KBM-7 (cell line): Measurements from ENCODE around the gene LRRC46.

Experiments used
- DNase-seq: peaks from one replicate; pipeline ENCODE4 v3.0.0-alpha.2; 2015
- in situ Hi-C: fragments of 300-500 bp; cut with MboI; formaldehyde crosslinking; loops from 2 replicates; pipeline ENCODE4 v1.14.3; 2020; ENCODE audit warnings: low sequenced_read_pairs, low pct_unique_long_range_greater_than_20kb, mixed read lengths

Gene LRRC46

GRCh38 chr17:47821424-47822391 is 9.8 kb upstream of the LRRC46 start, which contains the start of gene OSBPL7:
Gene OSBPL7, minus strand, starts transcription at chr17:47821794. Its CDS starts 1,516 bp downstream, at chr17:47820278.
- DNase-seq = peak; percentile 90
- in situ Hi-C loops = no loop called here

- in situ Hi-C loops = no loop called here
- no peak for DNase-seq
Measured at GRCh38 chr17:47822785-47823184, 8.7 kb upstream of the LRRC46 start.

- DNase-seq = no peak
- in situ Hi-C loops = no loop called here
Measured at GRCh38 chr17:47823519-47823918, 8.0 kb upstream of the LRRC46 start.

GRCh38 chr17:47829870-47830269 is 1.6 kb upstream of the LRRC46 start:
- no peak for DNase-seq
- in situ Hi-C loops = loop anchor here (25.0 kb wide), 1 partner anchor 132 kb away; the partner anchor contains the start of genes CDK5RAP3 and PRR15L

- DNase-seq = no peak
- in situ Hi-C loops = loop anchor here (25.0 kb wide), 1 partner anchor 132 kb away; the partner anchor contains the start of genes CDK5RAP3 and PRR15L
Measured at GRCh38 chr17:47830396-47831002, 971 bp upstream of the LRRC46 start.

GRCh38 chr17:47831934-47832327 is 461 bp downstream of the LRRC46 start:
- in situ Hi-C loops = loop anchor here (25.0 kb wide), 1 partner anchor 130 kb away; the partner anchor contains the start of genes CDK5RAP3 and PRR15L

GRCh38 chr17:47834756-47835155 is 3.3 kb downstream of the LRRC46 start:
- DNase-seq = no peak
- in situ Hi-C loops = loop anchor here (25.0 kb wide), 1 partner anchor 128 kb away; the partner anchor contains the start of genes CDK5RAP3 and PRR15L

More at GRCh38 chr17:47831934-47832327, 461 bp downstream of the LRRC46 start:
- DNase-seq = peak; percentile 58

GRCh38 chr17:47836601-47837000 is 5.1 kb downstream of the LRRC46 start:
- no peak for DNase-seq
- in situ Hi-C loops = loop anchor here (25.0 kb wide), 1 partner anchor 126 kb away; the partner anchor contains the start of genes CDK5RAP3 and PRR15L

- no peak for DNase-seq
- in situ Hi-C loops = loop anchor here (25.0 kb wide), 1 partner anchor 125 kb away; the partner anchor contains the start of genes CDK5RAP3 and PRR15L
Measured at GRCh38 chr17:47837401-47838039, 6.0 kb downstream of the LRRC46 start.

GRCh38 chr17:47838636-47839035 is 7.2 kb downstream of the LRRC46 start:
- DNase-seq = no peak
- in situ Hi-C loops = loop anchor here (25.0 kb wide), 1 partner anchor 124 kb away; the partner anchor contains the start of genes CDK5RAP3 and PRR15L

- in situ Hi-C loops = loop anchor here (25.0 kb wide), 1 partner anchor 123 kb away; the partner anchor contains the start of genes CDK5RAP3 and PRR15L
- no peak for DNase-seq
Measured at GRCh38 chr17:47839071-47839470, 7.6 kb downstream of the LRRC46 start.

- in situ Hi-C loops = loop anchor here (10.0 to 25.0 kb wide), 2 partner anchors 55 to 122 kb away; partner anchors contain the start of genes CDK5RAP3, PRR15L and SP2
- no peak for DNase-seq
Measured at GRCh38 chr17:47840001-47840741, 8.7 kb downstream of the LRRC46 start.

- peak; percentile 96 for DNase-seq
- in situ Hi-C loops = loop anchor here (10.0 to 25.0 kb wide), 2 partner anchors 54 to 121 kb away; partner anchors contain the start of genes CDK5RAP3, PRR15L and SP2
Measured at GRCh38 chr17:47840742-47841487, 9.4 kb downstream of the LRRC46 start, which contains the start of gene SCRN2. Gene SCRN2, minus strand, starts transcription at chr17:47841273. Its CDS starts 430 bp downstream, at chr17:47840843.

- DNase-seq = no peak
- in situ Hi-C loops = loop anchor here (10.0 to 25.0 kb wide), 2 partner anchors 53 to 121 kb away; partner anchors contain the start of genes CDK5RAP3, PRR15L and SP2
Measured at GRCh38 chr17:47841488-47842291, 10.2 kb downstream of the LRRC46 start.

- in situ Hi-C loops = loop anchor here (10.0 to 25.0 kb wide), 2 partner anchors 51 to 119 kb away; partner anchors contain the start of genes CDK5RAP3, PRR15L and SP2
- DNase-seq = no peak
Measured at GRCh38 chr17:47843391-47843730, 11.9 kb downstream of the LRRC46 start.

GRCh38 chr17:47844227-47844626 is 12.8 kb downstream of the LRRC46 start:
- in situ Hi-C loops = loop anchor here (10.0 to 25.0 kb wide), 2 partner anchors 51 to 118 kb away; partner anchors contain the start of genes CDK5RAP3, PRR15L and SP2

More at GRCh38 chr17:47844227-47844626, 12.8 kb downstream of the LRRC46 start:
- no peak for DNase-seq
